HUES64 (cell line): ENCODE results near the gene PKP2.
A peak's percentile ranks its signal among the peaks of the same experiment; 100 is the strongest.

Source experiments
- H3K27ac ChIP-seq: 2 replicates; pipeline ENCODE4 v1.7.0; 2013; ENCODE audit warnings: low read depth, low read length, inconsistent platforms
- H3K27me3 ChIP-seq: 2 replicates; pipeline ENCODE4 v1.6.1; 2013; ENCODE audit warnings: mild to moderate bottlenecking, low read length; ENCODE audit not compliant: insufficient read depth
- H3K36me3 ChIP-seq: 2 replicates; pipeline ENCODE4 v1.6.1; 2013; ENCODE audit warnings: mild to moderate bottlenecking, low read length; ENCODE audit not compliant: insufficient read depth
- H3K4me1 ChIP-seq: 2 replicates; pipeline ENCODE4 v1.6.1; 2013; ENCODE audit warnings: mild to moderate bottlenecking, low read length, moderate library complexity; ENCODE audit not compliant: insufficient read depth
- H3K4me3 ChIP-seq: 2 replicates; pipeline ENCODE4 v1.5.1; 2013; ENCODE audit warnings: mild to moderate bottlenecking, low read length, moderate library complexity
- H3K9ac ChIP-seq: 2 replicates; pipeline ENCODE4 v1.6.1; 2013; ENCODE audit warnings: mild to moderate bottlenecking, low read depth, low read length
- H3K9me3 ChIP-seq: 2 replicates; pipeline ENCODE4 v1.6.1; 2013; ENCODE audit warnings: low read depth, low read length; ENCODE audit not compliant: insufficient read depth
- WGBS: fragments of 150-250, 120-280 bp; methylation state at CpG from one replicate; pipeline ENCODE4 v1.1.7; 2013; ENCODE audit warnings: missing lambda C conversion rate; 5-methylcytosine and 5-hydroxymethylcytosine counted together

PKP2 gene

DNA sequence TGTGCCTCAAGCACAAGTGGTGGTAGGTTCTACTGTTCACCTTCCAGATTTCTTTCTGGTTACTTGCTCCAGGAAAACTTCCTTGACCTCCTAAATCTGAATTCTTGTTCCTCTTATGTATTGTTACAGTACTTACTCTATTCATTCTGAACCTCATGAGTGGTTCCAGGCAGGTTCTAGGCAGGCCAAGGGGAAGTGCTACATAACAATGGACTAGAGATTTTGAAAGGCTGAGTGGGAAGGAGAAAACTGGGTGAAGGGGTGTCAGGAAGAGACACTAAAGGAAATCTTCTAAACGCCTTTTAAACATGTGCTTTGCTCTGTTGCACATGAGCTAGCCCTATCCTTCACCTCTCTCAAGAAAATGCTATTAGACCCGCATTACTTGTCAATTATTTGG, 142.5 kb downstream of the PKP2 start:
- Histone ChIP-seq H3K27me3 (no peaks in the 10 kb centered on the region), H3K9me3 (no peaks in the 10 kb centered on the region), H3K4me1 (peaks cover 15% of the 10 kb centered on the region), H3K27ac (no peak overlapping the region), H3K9ac (peak overlapping the region; percentile 95), H3K36me3 (peaks cover 47% of the 10 kb centered on the region), H3K4me3 (peak overlapping the region; percentile 86)
- WGBS: 66% methylated on average over 2 of the region's 2 CpGs

GRCh38 chr12:32753605-32754004, 143.0 kb downstream of the PKP2 start:
- H3K27me3 ChIP-seq: no peaks in the 10 kb centered on the region
- peak overlapping the region; percentile 86 for H3K4me3 ChIP-seq
- H3K27ac ChIP-seq: no peak overlapping the region
- no peak overlapping the region for H3K9ac ChIP-seq
- 94% methylated on average over 3 of the region's 4 CpGs for whole genome bisulfite sequencing
- H3K4me1 ChIP-seq: peaks cover 15% of the 10 kb centered on the region
- H3K36me3 ChIP-seq: peaks cover 52% of the 10 kb centered on the region
- H3K9me3 ChIP-seq: no peaks in the 10 kb centered on the region

DNA sequence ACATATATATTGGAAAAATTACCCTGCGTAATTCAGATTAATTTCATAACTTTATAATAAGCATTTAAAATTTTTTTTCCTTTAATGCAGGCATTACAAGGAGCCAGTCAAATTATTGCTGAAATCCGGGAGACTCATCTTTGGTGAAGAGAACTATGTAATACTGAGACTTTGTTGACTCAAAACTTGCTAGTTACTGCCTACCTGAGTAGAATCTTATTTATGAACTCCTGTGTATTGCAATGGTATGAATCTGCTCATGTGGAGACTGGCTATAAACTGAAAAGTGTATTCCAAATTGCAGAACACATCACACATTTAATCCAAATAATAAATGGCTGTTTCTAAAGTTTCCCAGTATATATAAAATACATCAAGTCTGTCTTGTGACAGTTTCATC, 153.3 kb downstream of the PKP2 start:
- no peaks in the 10 kb centered on the region for H3K9me3 ChIP-seq
- peaks cover 14% of the 10 kb centered on the region for H3K4me1 ChIP-seq
- H3K27ac ChIP-seq: no peak overlapping the region
- 93% methylated on average over 1 of the region's 2 CpGs for WGBS
- H3K36me3 ChIP-seq: peaks cover 97% of the 10 kb centered on the region
- no peaks in the 10 kb centered on the region for H3K27me3 ChIP-seq
- H3K9ac ChIP-seq: no peak overlapping the region
- H3K4me3 ChIP-seq: no peak overlapping the region

GRCh38 chr12:32742133-32742532, 154.4 kb downstream of the PKP2 start:
- Histone ChIP-seq H3K9ac (no peak overlapping the region), H3K27ac (no peak overlapping the region), H3K36me3 (peaks cover 98% of the 10 kb centered on the region), H3K27me3 (no peaks in the 10 kb centered on the region), H3K9me3 (no peaks in the 10 kb centered on the region), H3K4me1 (peaks cover 22% of the 10 kb centered on the region), H3K4me3 (no peak overlapping the region)
- WGBS: 97% methylated on average over 10 of the region's 10 CpGs
